IPS-NIHi11 (cell line): ENCODE measurements around the gene GUCY1A1.

Experiments used
- DNase-seq: peaks from one replicate; pipeline ENCODE4 v3.0.0; 2012; ENCODE audit warnings: mixed read lengths, low spot score

GUCY1A1 gene

DNA sequence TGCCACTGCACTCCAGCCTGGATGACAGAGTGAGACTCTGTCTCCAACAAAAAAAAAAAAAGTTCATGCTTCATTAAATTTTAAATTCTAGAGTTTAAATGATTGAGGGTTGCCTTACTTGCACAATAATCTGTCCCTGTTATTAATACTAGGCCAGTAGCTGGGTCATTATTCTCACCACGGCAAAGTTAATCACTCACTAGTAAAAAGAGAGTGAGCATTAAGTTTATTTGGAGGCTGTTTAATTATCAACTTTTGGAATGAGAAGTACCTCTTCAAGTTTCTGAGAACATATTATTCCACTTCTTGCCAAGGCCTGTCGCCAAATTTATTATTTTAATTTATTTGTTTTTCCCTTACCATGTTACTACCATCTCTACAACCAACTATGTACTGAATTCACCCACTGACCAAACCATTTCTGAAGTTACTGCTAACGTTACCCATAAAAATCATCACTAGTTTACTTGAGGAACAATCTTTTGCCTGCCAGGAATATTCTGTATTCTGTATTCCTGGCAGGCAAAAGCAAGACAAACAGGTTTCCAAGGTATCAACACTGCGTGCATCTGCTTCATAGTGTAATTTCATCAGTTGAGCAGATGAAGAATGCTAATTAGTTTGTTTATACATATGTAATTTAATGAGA lies 26.5 kb downstream of the GUCY1A1 start:
- DNase-seq: no peak

DNA sequence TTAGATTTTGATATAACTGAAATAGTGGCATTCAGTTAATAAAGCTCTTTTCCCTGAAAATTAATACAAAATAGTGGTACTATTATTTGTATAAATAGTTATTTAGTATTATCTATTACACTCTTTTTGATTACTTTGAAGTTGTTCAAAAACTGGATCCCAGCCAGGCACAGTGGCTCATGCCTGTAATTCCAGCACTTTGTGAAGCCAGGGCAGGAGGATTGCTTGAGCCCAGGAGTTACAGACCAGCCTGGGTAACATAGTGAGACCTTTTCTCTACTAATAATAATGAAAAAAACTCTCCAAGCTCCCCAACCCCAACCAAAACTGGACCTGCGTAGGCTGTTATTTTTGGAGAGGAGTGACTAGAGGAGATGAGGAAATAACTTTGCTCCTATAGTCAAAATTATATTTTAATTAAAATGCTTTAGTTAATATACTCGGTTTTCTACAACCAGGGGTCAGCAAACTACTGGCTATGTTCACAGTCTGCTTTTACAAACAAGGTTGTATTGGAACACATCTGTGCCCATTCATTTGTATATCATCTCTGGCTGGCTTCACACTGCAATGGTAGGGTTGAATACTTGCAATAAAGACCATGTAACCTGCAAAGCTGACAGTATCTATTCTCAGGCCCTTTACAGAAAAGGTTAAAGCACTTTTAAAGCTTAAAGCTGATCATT lies 27.6 kb downstream of the GUCY1A1 start:
- no peak for DNase-seq

DNA sequence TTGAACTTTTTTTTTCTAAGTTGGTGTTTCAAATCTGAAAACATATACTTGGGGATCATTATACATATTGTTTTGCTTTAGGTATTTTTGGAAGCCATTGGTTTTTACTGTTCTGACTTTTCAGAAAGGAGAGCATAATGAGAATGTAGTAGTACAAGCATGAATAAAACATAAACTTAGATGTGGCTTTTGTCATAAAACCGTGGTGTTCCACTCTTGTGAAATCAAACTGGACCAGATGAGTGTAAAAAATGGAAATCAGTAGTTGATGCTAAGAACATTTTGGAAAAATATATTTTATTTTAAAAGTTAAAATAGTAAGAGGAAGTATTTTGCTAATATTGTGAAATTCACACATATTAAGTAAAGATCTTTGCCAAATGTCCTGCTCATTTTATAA lies 29.6 kb downstream of the GUCY1A1 start:
- DNase-seq: no peak

DNA sequence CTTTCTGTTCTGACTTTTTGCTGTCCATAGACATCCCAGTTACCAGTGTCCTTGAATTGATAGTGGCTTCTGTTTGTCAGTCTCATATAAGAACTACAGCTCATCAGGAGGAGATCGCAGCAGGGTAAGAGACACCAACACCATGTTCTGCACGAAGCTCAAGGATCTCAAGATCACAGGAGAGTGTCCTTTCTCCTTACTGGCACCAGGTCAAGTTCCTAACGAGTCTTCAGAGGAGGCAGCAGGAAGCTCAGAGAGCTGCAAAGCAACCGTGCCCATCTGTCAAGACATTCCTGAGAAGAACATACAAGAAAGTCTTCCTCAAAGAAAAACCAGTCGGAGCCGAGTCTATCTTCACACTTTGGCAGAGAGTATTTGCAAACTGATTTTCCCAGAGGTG lies 30.1 kb downstream of the GUCY1A1 start:
- DNase-seq: no peak

DNA sequence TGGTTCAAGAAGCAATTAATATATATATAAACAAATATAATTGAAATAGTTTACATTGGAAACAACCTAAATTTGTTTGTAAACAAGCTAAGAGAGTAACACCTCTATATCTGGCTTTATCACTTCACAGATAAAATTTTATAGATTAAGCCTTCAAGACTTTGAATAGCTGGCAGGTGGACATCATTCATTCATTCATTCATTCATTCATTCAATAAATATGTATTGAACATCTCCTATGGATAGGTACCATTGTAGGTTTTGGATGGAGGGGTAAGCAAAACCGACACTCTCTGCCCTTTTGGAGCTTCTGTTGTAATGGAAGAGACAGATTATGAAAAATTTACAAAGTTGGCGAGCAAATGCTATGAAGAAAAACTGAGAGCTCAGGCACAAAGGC lies 35.2 kb downstream of the GUCY1A1 start:
- no peak for DNase-seq

DNA sequence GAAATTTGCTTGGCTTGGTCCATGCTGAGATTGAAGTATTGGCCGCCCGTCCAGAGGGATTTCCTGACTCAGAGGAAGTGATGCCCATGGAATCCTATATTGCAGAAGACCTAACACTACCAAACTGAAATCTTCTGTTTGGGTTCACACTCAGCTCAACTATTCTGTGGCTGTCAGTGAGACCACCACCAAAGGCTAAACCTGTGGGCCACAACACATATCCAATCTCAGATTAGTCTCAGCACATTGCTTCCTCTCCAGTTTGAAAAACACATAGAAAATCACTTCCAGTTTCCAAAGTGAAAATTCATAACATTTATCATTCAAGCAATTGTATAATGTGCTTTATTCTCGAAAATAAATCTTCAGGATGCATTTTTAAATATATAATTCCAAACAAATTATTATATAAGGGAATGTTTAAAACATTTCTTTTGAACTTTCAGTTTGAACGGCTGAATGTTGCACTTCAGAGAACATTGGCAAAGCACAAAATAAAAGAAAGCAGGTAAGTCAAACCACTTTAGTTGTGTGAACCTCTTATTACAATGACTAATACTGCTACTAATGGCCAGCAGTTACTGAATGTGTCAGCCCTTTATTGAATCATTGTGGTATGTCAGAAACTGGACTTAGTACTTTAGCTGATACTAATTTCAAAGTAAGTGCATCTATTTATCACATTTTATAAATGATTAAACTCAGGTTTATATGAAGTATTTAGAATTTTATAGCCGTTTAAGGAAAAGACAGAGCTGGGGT lies 37.0 kb downstream of the GUCY1A1 start:
- DNase-seq: no peak

DNA sequence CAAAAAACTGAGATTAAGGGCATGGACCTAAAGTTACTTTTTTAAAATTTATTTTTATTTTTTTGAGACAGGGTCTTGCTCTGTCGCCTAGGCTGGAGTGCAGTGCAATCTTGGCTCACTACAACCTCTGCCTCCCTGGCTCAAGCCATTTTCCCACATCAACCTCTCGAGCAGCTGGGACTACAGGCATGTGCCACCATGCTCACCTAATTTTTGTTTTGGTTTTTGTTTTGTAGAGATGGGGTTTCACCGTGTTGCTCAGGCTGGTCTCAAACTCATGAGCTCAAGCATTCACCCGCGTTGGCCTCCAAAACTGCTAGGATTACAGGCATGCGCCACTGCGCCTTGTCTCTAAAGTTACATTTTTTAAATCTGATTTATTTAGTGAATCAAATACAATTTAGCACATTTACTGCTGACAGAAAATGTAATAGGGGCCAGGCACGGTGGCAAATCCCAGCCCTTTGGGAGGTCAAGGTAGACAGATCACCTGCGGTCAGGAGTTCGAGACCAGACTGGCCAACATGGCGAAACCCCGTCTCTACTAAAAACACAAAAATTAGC lies 38.3 kb downstream of the GUCY1A1 start:
- no peak for DNase-seq

DNA sequence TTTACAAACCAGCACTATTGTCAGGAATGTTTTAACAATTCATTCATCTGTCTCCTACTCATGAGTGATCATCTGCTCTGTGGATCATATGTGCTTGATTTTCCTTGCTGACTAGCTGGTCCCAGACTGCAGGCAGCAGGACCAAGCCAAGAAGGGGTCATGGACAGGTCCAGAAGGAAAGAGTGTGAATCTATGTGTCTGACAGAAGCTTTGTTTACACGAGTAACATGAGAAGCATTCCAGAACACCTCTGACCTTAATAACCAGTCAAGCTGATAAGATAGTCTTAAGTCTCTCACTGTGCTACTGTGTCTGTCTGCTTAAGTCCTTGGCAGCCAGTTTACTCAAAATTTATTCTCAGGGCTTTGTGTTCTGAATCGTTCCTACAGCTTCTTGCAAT lies 39.0 kb downstream of the GUCY1A1 start:
- DNase-seq: peak; percentile 5

GRCh38 chr4:155706147-155706546 lies 39.5 kb downstream of the GUCY1A1 start:
- DNase-seq: no peak

DNA sequence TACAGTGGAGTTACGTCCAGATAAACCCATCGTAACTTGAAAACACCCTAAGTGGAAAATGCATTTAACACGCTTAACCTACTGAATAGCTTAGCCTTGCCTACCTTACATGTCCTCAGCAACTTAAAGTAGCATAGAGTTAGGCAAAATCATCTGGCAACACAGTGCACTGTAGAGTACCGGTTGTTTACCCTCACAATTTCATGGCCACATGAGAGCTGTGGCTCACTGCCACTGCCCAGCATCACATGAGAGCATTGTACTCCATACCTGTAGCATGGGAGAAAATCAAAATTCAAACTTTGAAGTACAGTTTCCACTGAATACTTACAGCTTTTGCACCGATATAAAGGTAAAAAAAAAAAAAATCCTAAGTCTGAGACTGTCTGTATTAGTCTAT lies 40.6 kb downstream of the GUCY1A1 start:
- DNase-seq: no peak

GRCh38 chr4:155708782-155709181 lies 42.1 kb downstream of the GUCY1A1 start:
- no peak for DNase-seq

- no peak for DNase-seq
Measured at GRCh38 chr4:155709918-155710317, 43.3 kb downstream of the GUCY1A1 start.

- DNase-seq: no peak
Measured at GRCh38 chr4:155711556-155711955, 44.9 kb downstream of the GUCY1A1 start.

DNA sequence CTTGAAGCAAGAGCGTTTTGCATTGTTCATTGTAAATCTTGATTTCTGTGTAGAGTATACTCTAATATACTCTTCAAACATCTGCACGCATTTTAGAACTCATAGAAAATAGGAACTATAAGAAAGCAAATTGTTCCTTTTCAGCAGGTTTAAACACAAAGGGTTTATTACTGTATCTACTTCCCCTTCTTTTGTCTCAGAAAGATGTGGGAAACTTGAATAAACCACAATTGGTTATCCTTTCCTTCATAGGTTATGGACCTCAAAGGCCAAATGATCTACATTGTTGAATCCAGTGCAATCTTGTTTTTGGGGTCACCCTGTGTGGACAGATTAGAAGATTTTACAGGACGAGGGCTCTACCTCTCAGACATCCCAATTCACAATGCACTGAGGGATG lies 46.2 kb downstream of the GUCY1A1 start:
- DNase-seq: no peak

GRCh38 chr4:155713911-155714310 lies 47.3 kb downstream of the GUCY1A1 start:
- no peak for DNase-seq

GRCh38 chr4:155722336-155722735 lies 55.7 kb downstream of the GUCY1A1 start:
- DNase-seq: no peak

DNA sequence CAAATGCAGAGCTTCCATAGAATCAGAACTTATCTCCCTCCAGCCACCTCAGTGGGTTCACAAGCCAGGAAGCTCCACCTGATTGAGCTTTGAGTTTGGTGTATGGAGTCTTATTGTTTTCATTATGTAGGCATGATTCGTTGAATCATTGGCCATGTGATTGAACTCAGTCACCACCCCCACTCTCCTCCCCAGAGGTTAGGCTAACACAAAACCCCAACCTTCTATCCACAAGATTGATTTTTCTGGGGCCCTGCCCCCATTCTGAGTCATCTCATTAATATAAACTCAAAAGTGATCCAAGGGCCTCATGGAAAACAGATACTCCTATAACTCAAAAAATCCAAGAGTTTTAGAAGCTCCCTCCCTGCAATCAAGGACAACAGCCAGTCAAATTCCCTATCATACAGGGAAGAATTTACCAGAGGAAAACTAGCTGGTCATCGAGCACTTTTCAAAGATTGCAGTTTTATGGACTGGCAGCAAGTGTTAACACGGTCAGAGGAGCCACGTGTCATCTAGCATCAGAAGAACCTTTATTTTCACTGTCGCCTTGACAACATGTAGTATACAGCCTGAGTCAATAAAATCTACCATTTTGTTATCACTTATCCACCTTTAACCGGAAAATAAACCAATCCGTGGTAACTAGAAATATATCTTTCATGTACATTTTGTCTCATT lies 56.3 kb downstream of the GUCY1A1 start:
- DNase-seq: no peak

DNA sequence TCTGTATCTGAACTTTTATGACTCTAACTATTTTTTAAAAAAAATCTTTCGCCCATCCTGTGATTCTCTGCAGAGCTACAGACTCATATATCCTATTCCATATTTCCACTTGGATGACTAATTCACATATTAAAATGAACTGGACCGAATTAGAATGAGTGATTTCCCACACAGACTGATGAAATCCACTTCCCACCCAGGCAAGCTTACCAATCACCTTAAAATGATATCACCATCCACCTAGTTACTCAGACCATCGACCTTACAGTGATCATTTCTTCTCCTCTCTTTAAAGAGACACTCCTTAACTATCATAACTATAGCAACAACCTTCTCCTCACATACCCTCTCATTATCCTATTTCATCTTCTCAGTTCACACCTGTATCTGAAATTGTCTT lies 58.1 kb downstream of the GUCY1A1 start:
- no peak for DNase-seq

DNA sequence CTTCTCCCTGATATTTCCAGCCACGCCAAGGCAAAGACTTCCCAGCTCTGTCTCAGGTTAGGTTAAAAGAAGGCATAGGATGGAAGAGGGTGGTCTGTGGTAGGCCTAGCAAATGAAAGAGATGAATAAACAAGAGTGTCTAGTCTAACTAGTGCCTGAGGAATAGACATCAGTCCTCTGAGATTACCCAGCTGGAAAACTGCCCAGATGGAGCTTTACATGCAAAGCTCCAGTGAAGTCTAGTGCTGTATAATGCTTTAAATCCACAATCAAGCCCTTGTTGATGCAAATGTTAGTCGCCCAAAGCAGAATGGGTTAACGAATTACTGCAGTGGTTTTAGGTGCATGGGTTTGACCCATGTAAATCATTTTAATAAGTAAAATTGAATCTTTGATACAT lies 67.4 kb downstream of the GUCY1A1 start:
- DNase-seq: no peak

DNA sequence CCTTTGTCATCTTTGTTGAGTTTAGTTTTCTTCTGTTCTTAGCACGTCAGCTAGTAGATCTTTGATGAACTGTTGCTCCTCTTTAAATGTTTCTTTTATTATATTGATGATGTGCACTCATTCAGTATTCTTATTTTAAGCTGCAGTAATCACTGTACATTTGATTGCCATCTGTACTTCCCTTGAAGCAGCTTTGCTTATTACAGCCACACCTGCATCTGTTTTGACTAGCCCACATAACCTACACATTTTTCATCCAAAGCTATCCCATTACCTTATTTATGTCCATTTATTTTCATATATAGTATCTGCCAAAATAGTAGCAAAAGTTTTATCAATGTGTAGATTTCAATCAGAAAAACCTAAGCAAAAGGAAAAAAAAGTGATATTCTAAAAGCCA lies 68.3 kb downstream of the GUCY1A1 start:
- no peak for DNase-seq

DNA sequence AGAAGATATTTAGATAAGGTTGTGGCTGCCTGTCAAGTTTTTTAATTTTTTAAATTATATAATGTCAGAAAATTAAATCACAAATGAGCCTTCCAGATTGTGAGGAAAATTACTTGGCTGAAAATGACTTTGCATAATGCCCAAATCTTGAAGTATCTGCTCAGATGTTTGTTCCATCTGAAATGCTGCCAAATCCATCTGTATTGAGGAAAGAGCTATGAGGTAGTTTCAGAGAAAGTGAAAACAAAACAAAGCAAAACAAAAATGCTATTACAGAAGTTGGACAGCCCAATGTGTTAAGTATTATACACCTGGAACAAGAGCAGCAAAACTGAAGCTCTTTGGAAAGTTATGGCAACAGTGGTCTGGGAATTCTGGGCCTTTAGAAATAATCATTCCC lies 68.8 kb downstream of the GUCY1A1 start:
- DNase-seq: no peak

- DNase-seq: no peak
Measured at GRCh38 chr4:155738548-155738947, 71.9 kb downstream of the GUCY1A1 start.
